BJ (cell line): ENCODE results near the gene TOMM20. TPM values are rescaled to one million over a fixed set of nuclear protein-coding genes. Genes with fewer than 3 reads are reported as not detected.
A peak's percentile ranks its signal among the peaks of the same experiment; 100 is the strongest.

Source experiments
- CTCF ChIA-PET: fragments of 350-600 bp; formaldehyde crosslinking; extraction: SDS; loops from one replicate; lab custom pipeline; 2021; ENCODE audit warnings: antibody characterized with exemption, inconsistent platforms; lab: Yijun Ruan, JAX
- POLR2A ChIA-PET: fragments of 300-600 bp; sonication (Branson Sonifier 250); formaldehyde crosslinking; extraction: SDS; loops from one replicate; lab custom pipeline; 2021; ENCODE audit warnings: antibody characterized with exemption; lab: Charles Lee
- DNase-seq: peaks from one replicate; pipeline ENCODE4 v3.0.0-alpha.2; 2011; ENCODE audit warnings: low read depth
- H3K27me3 ChIP-seq: 2 replicates; pipeline ENCODE4 v1.6.0; 2011; ENCODE audit warnings: low read length; ENCODE audit not compliant: control insufficient read depth, insufficient read depth
- H3K36me3 ChIP-seq: 2 replicates; pipeline ENCODE4 v1.5.1; 2011; ENCODE audit warnings: low read length; ENCODE audit not compliant: control insufficient read depth, insufficient read depth
- H3K4me3 ChIP-seq: 2 replicates; pipeline ENCODE4 v1.5.1; 2011; ENCODE audit warnings: low read depth, mild to moderate bottlenecking, control low read depth, low read length
- CTCF ChIP-seq: IDR thresholded peaks from 2 replicates; pipeline ENCODE4 v1.5.1; 2011; ENCODE audit warnings: low read depth, mild to moderate bottlenecking, control low read depth, inconsistent platforms, low read length, moderate library complexity; ENCODE audit not compliant: insufficient read depth
- polyA plus RNA-seq: library from polyadenylated mRNA; depleted of rRNA; stranded (reverse); fragments of >200 nt; gene quantifications from 2 replicates; pipeline ENCODE4 v1.2.3, GENCODE V29; 2011

The TOMM20 gene
- polyA plus RNA-seq, 1 experiment = 56.8 TPM

DNA sequence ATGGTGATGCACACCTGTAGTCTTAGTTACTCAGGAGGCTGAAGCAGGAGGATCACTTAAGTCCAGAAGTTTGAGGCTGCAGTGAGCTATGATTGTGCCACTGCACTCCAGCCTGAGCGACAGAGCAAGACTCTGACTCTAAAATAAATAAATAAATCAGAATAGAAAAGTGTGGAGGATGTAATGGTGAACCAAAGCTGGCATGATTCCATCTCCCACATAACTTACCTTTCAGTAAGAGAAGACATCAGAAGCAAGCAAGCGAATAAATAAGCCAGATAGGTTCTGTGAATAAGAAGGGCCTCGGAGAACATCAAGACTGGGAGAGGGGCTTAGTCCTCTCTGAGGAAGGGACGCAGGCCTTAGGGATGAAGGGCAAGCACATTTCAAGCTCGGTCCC is 59.5 kb downstream of the TOMM20 start:
- H3K36me3 ChIP-seq = no peaks in the 10 kb centered on the region
- no peak for DNase-seq
- H3K27me3 ChIP-seq = no peaks in the 10 kb centered on the region
- no peak overlapping the region for H3K4me3 ChIP-seq
- POLR2A ChIA-PET = no interaction called here
- CTCF ChIA-PET = interaction anchor here (0.7 kb wide), 1 partner anchor 333 kb away, joined by 5 read pairs; no protein-coding TSS in a partner anchor
- TF ChIP-seq CTCF = no peak

GRCh38 chr1:235068158-235069121 is 60.2 kb downstream of the TOMM20 start:
- no peak overlapping the region for H3K4me3 ChIP-seq
- no peaks in the 10 kb centered on the region for H3K36me3 ChIP-seq
- DNase-seq = no peak
- no peak for TF ChIP-seq CTCF
- POLR2A ChIA-PET = interaction anchor here (0.6 kb wide), 1 partner anchor 143 kb away, joined by 7 read pairs; no protein-coding TSS in a partner anchor
- CTCF ChIA-PET = interaction anchor here (0.7 to 0.8 kb wide), 2 partner anchors 10 to 333 kb away, joined by 4 to 5 read pairs; no protein-coding TSS in a partner anchor
- H3K27me3 ChIP-seq = no peaks in the 10 kb centered on the region

- no peaks in the 10 kb centered on the region for H3K36me3 ChIP-seq
- H3K27me3 ChIP-seq = no peaks in the 10 kb centered on the region
- ChIA-PET CTCF (interaction anchor here (0.6 to 0.9 kb wide), 3 partner anchors 9 to 586 kb away, joined by 3 to 4 read pairs (median 4); no protein-coding TSS in a partner anchor), POLR2A (interaction anchor here (0.6 kb wide), 2 partner anchors 142 to 344 kb away, joined by 5 to 7 read pairs; no protein-coding TSS in a partner anchor)
- peak; percentile 98 for DNase-seq
- TF ChIP-seq CTCF = 0 out of 2 replicates have a peak, but pooled peaks have one; percentile 3
- no peak overlapping the region for H3K4me3 ChIP-seq
Observed at GRCh38 chr1:235067396-235068157, 61.1 kb downstream of the TOMM20 start.

DNA sequence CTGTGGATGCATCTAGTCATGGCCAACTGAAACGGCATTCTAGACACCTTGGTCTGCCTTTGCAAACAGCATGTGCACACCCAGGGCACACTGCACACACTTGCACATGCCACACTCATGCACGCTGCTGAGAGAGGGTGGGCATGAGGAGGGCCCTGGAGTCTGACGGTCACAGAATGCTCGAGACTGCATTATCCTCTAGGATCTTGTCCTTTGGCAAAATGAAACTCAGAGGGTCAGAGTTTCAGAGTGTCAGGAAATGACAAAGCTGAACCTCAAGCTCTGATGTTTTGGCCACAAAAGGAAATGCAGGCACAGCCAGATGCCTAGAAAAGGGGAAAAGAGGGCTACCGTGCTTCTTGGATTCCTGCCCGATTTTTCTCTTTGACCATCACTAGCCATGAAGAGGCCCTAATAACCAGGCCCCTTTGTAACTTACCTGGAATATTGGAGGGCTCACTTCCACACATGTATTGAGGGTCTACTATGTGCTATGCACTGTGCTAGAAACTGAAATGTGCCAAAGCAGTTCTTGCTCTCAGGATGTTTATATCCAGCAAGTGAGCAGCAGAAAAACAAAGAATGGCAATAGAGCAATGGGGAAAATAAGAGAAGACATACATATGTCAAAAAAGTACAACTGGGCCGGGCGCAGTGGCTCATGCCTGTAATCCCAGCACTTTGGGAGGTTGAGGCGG is 65.4 kb downstream of the TOMM20 start:
- CTCF ChIA-PET = no interaction called here
- no peak for TF ChIP-seq CTCF
- no peaks in the 10 kb centered on the region for H3K36me3 ChIP-seq
- no peaks in the 10 kb centered on the region for H3K27me3 ChIP-seq
- DNase-seq = no peak
- H3K4me3 ChIP-seq = no peak overlapping the region
- POLR2A ChIA-PET = no interaction called here
